ENCODE measurements around the gene COX7A2. TPM values are rescaled to one million over a fixed set of nuclear protein-coding genes. Genes with fewer than 3 reads are reported as not detected.

The COX7A2 gene, protein sequence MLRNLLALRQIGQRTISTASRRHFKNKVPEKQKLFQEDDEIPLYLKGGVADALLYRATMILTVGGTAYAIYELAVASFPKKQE
- 100 to 1,000 TPM; 468 to 520 TPM for total RNA-seq

GRCh38 chr6:75243333-75244062 is at the start of gene COX7A2:
TSS of gene COX7A2 (minus strand) at chr6:75243801. CDS start at chr6:75243734, 67 bp downstream.
- POLR2A ChIA-PET, result interaction anchor here (0.5 to 1.7 kb wide), 6 partner anchors 35 to 1614 kb away, joined by 3 to 7 read pairs (median 4); partner anchors contain the start of gene TMEM30A
- peaks cover 12% of the 10 kb centered on the region for H3K27me3 Mint-ChIP-seq
- CTCF ChIA-PET, result interaction anchor here (0.5 to 2.0 kb wide), 10 partner anchors 15 to 1806 kb away, joined by 3 to 13 read pairs (median 3); partner anchors contain the start of gene TMEM30A
- H3K4me1 Mint-ChIP-seq, result peaks cover 35% of the 10 kb centered on the region
- intact Hi-C loops (cut with DNase I, micrococcal nuclease), result loop anchor here (1.0 to 5.0 kb wide), 5 partner anchors 23 to 1721 kb away; partner anchors contain the start of genes EEF1A1 (in 2 of the 2), SENP6 (in 2 of the 2) and TMEM30A (in 2 of the 2)
- DNase-seq (peak; percentile 91), ATAC-seq (peak; percentile 97)
- peak within 1 kb of the TSS; percentile 91 for H3K4me3 Mint-ChIP-seq
- H3K36me3 Mint-ChIP-seq (ENCODE audit: low read depth), result peaks cover 27% of the 10 kb centered on the region
- no peaks in the 10 kb centered on the region for H3K9me3 Mint-ChIP-seq (ENCODE audit: low read depth)
- peak within 1 kb of the TSS; percentile 95 for H3K27ac Mint-ChIP-seq

DNA sequence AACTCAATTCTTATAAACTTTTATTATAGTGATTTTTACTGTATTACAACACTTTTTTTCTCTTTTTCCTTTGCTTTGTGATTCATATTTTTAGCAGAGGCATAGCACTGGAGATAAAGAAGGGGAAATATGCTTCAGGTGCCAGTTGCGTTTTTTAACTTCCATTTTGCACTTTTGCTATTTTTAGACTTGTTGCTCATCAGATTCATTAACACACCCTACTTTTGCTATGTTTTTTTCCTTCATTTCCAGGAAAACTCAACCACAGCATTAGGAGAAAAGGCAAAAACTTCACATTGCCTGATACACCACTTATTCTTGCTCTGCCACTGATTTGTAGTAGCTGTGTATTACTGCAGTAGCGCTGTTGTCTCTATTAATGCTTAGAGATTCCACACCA is 49.0 kb upstream of the COX7A2 start:
- intact Hi-C loops (cut with DNase I, micrococcal nuclease), result no loop called here
- CTCF ChIA-PET, result no interaction called here
- no peaks in the 10 kb centered on the region for H3K27me3 Mint-ChIP-seq
- DNase-seq, result no peak
- no peak overlapping the region for H3K4me3 Mint-ChIP-seq
- POLR2A ChIA-PET, result no interaction called here
- no peak overlapping the region for H3K27ac Mint-ChIP-seq
- H3K4me1 Mint-ChIP-seq, result peaks cover 7% of the 10 kb centered on the region
- H3K9me3 Mint-ChIP-seq (ENCODE audit: low read depth), result no peaks in the 10 kb centered on the region
- no peak for ATAC-seq
- H3K36me3 Mint-ChIP-seq (ENCODE audit: low read depth), result peaks cover 8% of the 10 kb centered on the region

- intact Hi-C loops (cut with DNase I, micrococcal nuclease), result no loop called here
- Mint-ChIP-seq H3K27ac (no peak overlapping the region), H3K27me3 (no peaks in the 10 kb centered on the region), H3K4me1 (peaks cover 15% of the 10 kb centered on the region), H3K9me3 (ENCODE audit: low read depth) (no peaks in the 10 kb centered on the region), H3K4me3 (no peak overlapping the region), H3K36me3 (ENCODE audit: low read depth) (peaks cover 8% of the 10 kb centered on the region)
- POLR2A ChIA-PET, result no interaction called here
- DNase-seq (no peak), ATAC-seq (no peak)
- CTCF ChIA-PET, result no interaction called here
Observed at GRCh38 chr6:75291744-75292143, 48.1 kb upstream of the COX7A2 start.

- no peak for DNase-seq
- Mint-ChIP-seq H3K4me1 (peaks cover 19% of the 10 kb centered on the region), H3K27me3 (no peaks in the 10 kb centered on the region), H3K27ac (no peak overlapping the region), H3K4me3 (no peak overlapping the region), H3K36me3 (ENCODE audit: low read depth) (peaks cover 8% of the 10 kb centered on the region), H3K9me3 (ENCODE audit: low read depth) (no peaks in the 10 kb centered on the region)
- ATAC-seq, result no peak
- CTCF ChIA-PET, result no interaction called here
- POLR2A ChIA-PET, result no interaction called here
- intact Hi-C loops (cut with DNase I, micrococcal nuclease), result no loop called here
Observed at GRCh38 chr6:75291331-75291730, 47.7 kb upstream of the COX7A2 start.

GRCh38 chr6:75290136-75290945 is 46.7 kb upstream of the COX7A2 start:
- ChIA-PET POLR2A (no interaction called here), CTCF (no interaction called here)
- no peaks in the 10 kb centered on the region for H3K27me3 Mint-ChIP-seq
- no peak for DNase-seq
- H3K27ac Mint-ChIP-seq, result no peak overlapping the region
- H3K4me1 Mint-ChIP-seq, result peaks cover 24% of the 10 kb centered on the region
- H3K9me3 Mint-ChIP-seq (ENCODE audit: low read depth), result no peaks in the 10 kb centered on the region
- no peak overlapping the region for H3K4me3 Mint-ChIP-seq
- ATAC-seq, result no peak
- H3K36me3 Mint-ChIP-seq (ENCODE audit: low read depth), result peaks cover 8% of the 10 kb centered on the region
- intact Hi-C loops (cut with DNase I, micrococcal nuclease), result no loop called here

DNA sequence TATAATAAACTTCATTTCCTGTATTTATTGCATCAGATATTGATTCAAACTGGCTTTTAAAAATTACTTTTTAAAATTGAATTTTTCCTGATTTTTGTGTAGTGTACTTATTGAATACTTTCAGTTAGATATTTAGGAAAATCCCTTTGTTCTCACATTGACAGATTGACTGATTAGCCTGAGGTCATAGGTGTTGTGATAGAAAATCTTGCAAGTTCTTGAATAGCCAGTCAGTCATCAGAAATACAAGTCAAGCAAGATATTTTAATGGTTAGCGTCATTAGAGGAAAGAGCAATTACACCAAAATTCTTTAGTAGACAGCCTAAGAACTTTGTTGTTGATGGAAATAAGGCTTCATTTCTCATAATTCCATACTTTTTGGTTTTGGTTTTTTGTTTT is 44.4 kb upstream of the COX7A2 start:
- DNase-seq (no peak), ATAC-seq (no peak)
- H3K4me3 Mint-ChIP-seq, result no peak overlapping the region
- H3K27me3 Mint-ChIP-seq, result no peaks in the 10 kb centered on the region
- ChIA-PET POLR2A (no interaction called here), CTCF (interaction anchor here (1.5 kb wide), 1 partner anchor 9 kb away, joined by 3 read pairs; no protein-coding TSS in a partner anchor)
- peaks cover 24% of the 10 kb centered on the region for H3K4me1 Mint-ChIP-seq
- H3K9me3 Mint-ChIP-seq (ENCODE audit: low read depth), result no peaks in the 10 kb centered on the region
- H3K27ac Mint-ChIP-seq, result peak overlapping the region; percentile 73
- peaks cover 8% of the 10 kb centered on the region for H3K36me3 Mint-ChIP-seq (ENCODE audit: low read depth)
- intact Hi-C loops (cut with DNase I, micrococcal nuclease), result loop anchor here in 1 of 2 experiments (10.0 kb wide), 1 partner anchor 1703 kb away; no protein-coding TSS in a partner anchor

DNA sequence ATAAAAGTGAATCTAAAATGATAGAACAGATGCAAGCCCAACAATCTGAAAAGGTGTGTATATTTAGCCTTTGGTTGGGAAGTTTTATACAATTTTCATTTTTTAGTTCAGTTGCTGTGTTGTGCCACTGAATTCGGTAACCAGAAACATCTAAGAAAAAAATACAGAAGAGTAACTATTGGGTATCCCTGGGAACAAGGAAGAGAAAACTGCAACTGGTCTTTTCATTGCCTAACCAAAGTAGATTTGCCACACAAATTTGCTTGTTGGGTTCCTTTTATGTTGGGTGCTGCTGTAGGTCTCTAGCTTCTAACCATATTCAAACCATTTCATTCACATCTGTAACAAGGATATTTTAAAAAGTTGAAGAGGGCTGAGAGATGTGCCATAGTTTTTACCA is 43.8 kb upstream of the COX7A2 start:
- DNase-seq (no peak), ATAC-seq (no peak)
- CTCF ChIA-PET, result interaction anchor here (1.5 kb wide), 1 partner anchor 10 kb away, joined by 3 read pairs; no protein-coding TSS in a partner anchor
- H3K27ac Mint-ChIP-seq, result peak overlapping the region; percentile 73
- peaks cover 28% of the 10 kb centered on the region for H3K4me1 Mint-ChIP-seq
- no peaks in the 10 kb centered on the region for H3K9me3 Mint-ChIP-seq (ENCODE audit: low read depth)
- POLR2A ChIA-PET, result no interaction called here
- no peak overlapping the region for H3K4me3 Mint-ChIP-seq
- no peaks in the 10 kb centered on the region for H3K27me3 Mint-ChIP-seq
- intact Hi-C loops (cut with DNase I, micrococcal nuclease), result loop anchor here in 1 of 2 experiments (10.0 kb wide), 1 partner anchor 1703 kb away; no protein-coding TSS in a partner anchor
- peaks cover 8% of the 10 kb centered on the region for H3K36me3 Mint-ChIP-seq (ENCODE audit: low read depth)

DNA sequence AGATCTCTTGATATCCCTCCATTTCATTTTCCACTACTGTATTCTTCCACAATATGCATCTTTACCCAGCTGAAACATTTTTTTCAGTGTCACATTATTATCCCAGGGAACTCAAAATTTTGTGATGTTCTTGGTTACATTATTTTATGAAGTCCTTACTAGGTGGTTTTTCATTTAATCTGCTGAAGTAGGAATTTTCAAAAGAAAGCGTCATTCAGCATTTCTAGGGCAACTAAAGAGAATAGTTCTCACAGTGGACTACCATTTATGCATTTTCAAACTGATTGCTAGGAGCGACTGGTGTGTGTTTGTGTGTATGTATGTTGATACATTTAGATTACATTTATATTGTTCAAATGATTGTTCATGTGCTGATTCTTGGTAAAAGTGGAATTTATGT is 43.4 kb upstream of the COX7A2 start:
- CTCF ChIA-PET, result no interaction called here
- H3K27ac Mint-ChIP-seq, result peak overlapping the region; percentile 73
- peaks cover 8% of the 10 kb centered on the region for H3K36me3 Mint-ChIP-seq (ENCODE audit: low read depth)

GRCh38 chr6:75285283-75285639 is 41.7 kb upstream of the COX7A2 start:
- POLR2A ChIA-PET, result interaction anchor here (0.6 to 2.3 kb wide), 4 partner anchors 17 to 82 kb away, joined by 3 to 7 read pairs (median 4); partner anchors contain the start of gene COX7A2
- Mint-ChIP-seq H3K36me3 (ENCODE audit: low read depth) (peaks cover 8% of the 10 kb centered on the region), H3K4me3 (no peak overlapping the region), H3K4me1 (peaks cover 43% of the 10 kb centered on the region), H3K9me3 (ENCODE audit: low read depth) (no peaks in the 10 kb centered on the region), H3K27me3 (no peaks in the 10 kb centered on the region), H3K27ac (no peak overlapping the region)
- no peak for ATAC-seq
- no peak for DNase-seq
- CTCF ChIA-PET, result interaction anchor here (0.9 to 2.3 kb wide), 4 partner anchors 10 to 41 kb away, joined by 3 to 18 read pairs (median 4); no protein-coding TSS in a partner anchor
- intact Hi-C loops (cut with DNase I, micrococcal nuclease), result loop anchor here (2.0 to 10.0 kb wide), 4 partner anchors 18 to 1700 kb away; partner anchors contain the start of gene SENP6 (in 1 of the 2)

More for the DNA sequence above, 43.4 kb upstream of the COX7A2 start:
- Mint-ChIP-seq H3K4me1 (peaks cover 31% of the 10 kb centered on the region), H3K27me3 (no peaks in the 10 kb centered on the region), H3K4me3 (no peak overlapping the region), H3K9me3 (ENCODE audit: low read depth) (no peaks in the 10 kb centered on the region)
- intact Hi-C loops (cut with DNase I, micrococcal nuclease), result loop anchor here in 1 of 2 experiments (10.0 kb wide), 1 partner anchor 1702 kb away; no protein-coding TSS in a partner anchor
- no peak for ATAC-seq
- POLR2A ChIA-PET, result no interaction called here
- DNase-seq, result no peak

DNA sequence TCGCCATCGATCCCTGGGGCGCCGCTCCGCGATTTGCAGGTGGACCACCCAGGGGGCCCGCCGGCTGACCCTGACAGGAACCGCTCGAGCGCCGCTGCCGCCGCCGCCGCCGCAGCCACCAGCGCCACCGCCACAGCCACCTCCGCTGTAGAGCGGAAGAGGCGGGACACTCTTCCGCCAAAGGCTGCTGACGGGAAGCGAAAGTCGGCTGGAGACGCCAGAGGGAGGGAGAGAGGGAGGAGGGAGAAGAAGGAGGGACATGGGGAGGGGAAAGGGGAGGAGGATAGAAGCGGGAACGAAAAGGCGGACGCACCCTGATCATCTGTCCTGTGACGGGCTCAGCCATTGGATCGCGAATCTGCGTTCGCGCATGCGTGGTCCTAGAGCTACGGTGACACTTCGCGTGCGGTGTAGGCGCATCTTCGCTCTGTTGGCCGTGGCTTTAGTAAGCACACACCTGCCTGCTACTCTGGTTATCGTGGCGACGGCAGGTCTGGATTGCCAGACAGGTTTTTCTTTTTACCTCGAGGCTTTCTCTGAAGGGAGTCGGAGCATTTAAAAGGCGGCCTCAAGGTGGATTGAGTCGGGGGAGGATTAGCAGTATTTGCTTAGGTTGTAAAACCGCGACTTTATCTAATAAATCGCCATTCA is 41.2 kb upstream of the COX7A2 start, which contains the start of gene TMEM30A:
Gene TMEM30A (minus strand): TSS at position 161 of the 651 bp plus-strand sequence. CDS start 154 bp downstream, at position 7.
- intact Hi-C loops (cut with DNase I, micrococcal nuclease), result loop anchor here (1.0 to 10.0 kb wide), 9 partner anchors 18 to 1763 kb away; partner anchors contain the start of genes COX7A2 (in 2 of the 2), SENP6 (in 2 of the 2), EEF1A1 (in 1 of the 2) and MYO6 (in 1 of the 2)
- peaks cover 48% of the 10 kb centered on the region for H3K4me1 Mint-ChIP-seq
- no peaks in the 10 kb centered on the region for H3K27me3 Mint-ChIP-seq
- CTCF ChIA-PET, result interaction anchor here (0.7 to 2.3 kb wide), 7 partner anchors 11 to 319 kb away, joined by 3 to 18 read pairs (median 4); no protein-coding TSS in a partner anchor
- peaks cover 6% of the 10 kb centered on the region for H3K36me3 Mint-ChIP-seq (ENCODE audit: low read depth)
- POLR2A ChIA-PET, result interaction anchor here (0.6 to 2.3 kb wide), 4 partner anchors 17 to 83 kb away, joined by 3 to 7 read pairs (median 4); partner anchors contain the start of gene COX7A2
- H3K9me3 Mint-ChIP-seq (ENCODE audit: low read depth), result no peaks in the 10 kb centered on the region
- H3K4me3 Mint-ChIP-seq, result no peak within 1 kb of the TSS
- ATAC-seq, result peak; percentile 97
- H3K27ac Mint-ChIP-seq, result no peak within 1 kb of the TSS
- peak; percentile 98 for DNase-seq

Data from activated CD4-positive, alpha-beta T cell treated with anti-CD3 and anti-CD28 coated beads for 36 hours (primary cell).